CD14-positive monocyte (primary cell): Measurements from ENCODE around the gene LST1. TPM values are rescaled to one million over a fixed set of nuclear protein-coding genes. Genes with fewer than 3 reads are reported as not detected.
A peak's percentile ranks its signal among the peaks of the same experiment; 100 is the strongest.

ENCODE experiments used
- DNase-seq, 3 donors: peaks; one replicate each; pipeline ENCODE4 v3.0.0-alpha.2; 2011 to 2022
- H2AFZ ChIP-seq: 2 replicates; pipeline ENCODE4 v1.6.0; 2012; ENCODE audit warnings: mild to moderate bottlenecking, low read depth, low read length, inconsistent platforms; ENCODE audit not compliant: insufficient read depth, poor library complexity, severe bottlenecking
- H3K27ac ChIP-seq, 2 donors: 1 replicate in 1 of 2; 2 replicates in 1 of 2; pipeline ENCODE4 v1.5.1; 2012 to 2013; ENCODE audit warnings: low read length in 2 of 2, control low read depth in 1 of 2, inconsistent platforms in 1 of 2, low read depth in 1 of 2, mild to moderate bottlenecking in 1 of 2
- H3K27me3 ChIP-seq, 2 donors: one replicate each; pipeline versions ENCODE4 v1.6.0 to v1.6.1; 2011 to 2013; ENCODE audit warnings: low read length in 2 of 2; ENCODE audit not compliant: control insufficient read depth in 2 of 2, insufficient read depth in 2 of 2
- H3K36me3 ChIP-seq, 2 donors: replicated peaks in 1 of 2; 1 replicate in 1 of 2; 2 replicates in 1 of 2; pipeline versions ENCODE4 v1.5.1 to v1.6.1; 2012 to 2013; ENCODE audit warnings: low read length in 2 of 2, control low read depth in 1 of 2, inconsistent platforms in 1 of 2, mild to moderate bottlenecking in 1 of 2; ENCODE audit not compliant: insufficient read depth in 2 of 2, control insufficient read depth in 1 of 2
- H3K4me1 ChIP-seq, 2 donors: 1 replicate in 1 of 2; 2 replicates in 1 of 2; pipeline versions ENCODE4 v1.5.1 to v1.6.1; 2012 to 2013; ENCODE audit warnings: low read length in 2 of 2, control low read depth in 1 of 2, inconsistent platforms in 1 of 2, mild to moderate bottlenecking in 1 of 2, moderate library complexity in 1 of 2; ENCODE audit not compliant: insufficient read depth in 2 of 2, control insufficient read depth in 1 of 2
- H3K4me2 ChIP-seq: replicated peaks from 2 replicates; pipeline ENCODE3; 2012; ENCODE audit warnings: low read length, moderate library complexity, mild to moderate bottlenecking; ENCODE audit not compliant: poor library complexity, severe bottlenecking; ENCODE audit errors: extremely low read depth
- H3K4me3 ChIP-seq, 3 experiments: fragments of 200-600 bp in 1 of 3; sonication (generic) in 1 of 3; replicated peaks in 1 of 3; 1 replicate in 2 of 3; 2 replicates in 1 of 3; pipeline ENCODE4 v1.5.1; 2011 to 2013; ENCODE audit warnings: low read length in 3 of 3, mild to moderate bottlenecking in 3 of 3, control low read depth in 2 of 3, low read depth in 2 of 3, inconsistent platforms in 1 of 3, moderate library complexity in 1 of 3
- H3K79me2 ChIP-seq: 2 replicates; pipeline ENCODE4 v1.6.0; 2012; ENCODE audit warnings: mild to moderate bottlenecking, control low read depth, inconsistent platforms, low read length, moderate library complexity; ENCODE audit not compliant: insufficient read depth
- H3K9ac ChIP-seq: 2 replicates; pipeline ENCODE4 v1.6.0; 2017; ENCODE audit warnings: low read length, mild to moderate bottlenecking; ENCODE audit not compliant: insufficient read depth, poor library complexity, severe bottlenecking
- H3K9me3 ChIP-seq, 2 donors: replicated peaks in 1 of 2; 1 replicate in 1 of 2; 2 replicates in 1 of 2; pipeline versions ENCODE4 v1.5.1 to v1.6.1; 2012 to 2013; ENCODE audit warnings: low read length in 2 of 2, control low read depth in 1 of 2; ENCODE audit not compliant: control insufficient read depth in 1 of 2, insufficient read depth in 1 of 2
- H4K20me1 ChIP-seq: 2 replicates; pipeline ENCODE4 v1.6.0; 2012; ENCODE audit warnings: mild to moderate bottlenecking, low read length, control low read depth, moderate library complexity; ENCODE audit not compliant: insufficient read depth
- H3K27ac Mint-ChIP-seq, 7 donors: one replicate each; pipeline ENCODE4 v1.8.0; 2020; ENCODE audit warnings: mild to moderate bottlenecking in 7 of 7, mixed read lengths in 7 of 7, moderate library complexity in 6 of 7, inconsistent platforms in 2 of 7
- H3K27me3 Mint-ChIP-seq, 3 donors: one replicate each; pipeline ENCODE4 v1.8.0; 2021 to 2022; ENCODE audit warnings: low read depth in 3 of 3, mild to moderate bottlenecking in 3 of 3, mixed read lengths in 3 of 3, moderate library complexity in 3 of 3, inconsistent platforms in 1 of 3
- H3K36me3 Mint-ChIP-seq, 2 donors: one replicate each; pipeline ENCODE4 v1.8.0; 2020; ENCODE audit warnings: mixed read lengths in 2 of 2, inconsistent platforms in 1 of 2, mild to moderate bottlenecking in 1 of 2
- H3K4me1 Mint-ChIP-seq: one replicate; pipeline ENCODE4 v1.8.0; 2020; ENCODE audit warnings: mild to moderate bottlenecking, mixed read lengths
- H3K4me3 Mint-ChIP-seq, 2 donors: one replicate each; pipeline ENCODE4 v1.8.0; 2020; ENCODE audit warnings: mild to moderate bottlenecking in 2 of 2, mixed read lengths in 2 of 2, moderate library complexity in 1 of 2
- H3K9me3 Mint-ChIP-seq, 7 donors: one replicate each; pipeline ENCODE4 v1.8.0; 2020 to 2022; ENCODE audit warnings: mixed read lengths in 7 of 7, mild to moderate bottlenecking in 6 of 7, moderate library complexity in 6 of 7, inconsistent platforms in 2 of 7
- WGBS: methylation state at CpG from one replicate; pipeline ENCODE4 v1.1.5; 2013; ENCODE audit warnings: missing lambda C conversion rate; ENCODE audit not compliant: insufficient coverage; 5-methylcytosine and 5-hydroxymethylcytosine counted together
- intact Hi-C, 2 donors: fragments of 100-400 bp; cut with micrococcal nuclease; formaldehyde crosslinking; loops; one replicate each; pipeline versions ENCODE4 v1.15.0 to v1.15.1; 2023
- polyA plus RNA-seq, 3 donors: library from polyadenylated mRNA; depleted of rRNA in 1 of 3; unstranded in 2 of 3; stranded (reverse) in 1 of 3; fragments of 300-500 nt in 2 of 3; fragments of >200 nt in 1 of 3; fragmentation: Illumina TruSeq in 2 of 3; gene quantifications; 1 replicate in 2 of 3; 2 replicates in 1 of 3; pipeline ENCODE4 v1.2.3, GENCODE V29; 2012 to 2021
- TF ChIP-seq, protein P1 (sequence below): fragments of 200-600 bp; IDR thresholded peaks from one replicate; pipeline ENCODE4 v1.8.0; 2022; ENCODE audit warnings: antibody characterized with exemption, mild to moderate bottlenecking

The LST1 gene
- polyA plus RNA-seq, 3 donors: 1,103 to 1,584 (median 1,202) TPM

DNA sequence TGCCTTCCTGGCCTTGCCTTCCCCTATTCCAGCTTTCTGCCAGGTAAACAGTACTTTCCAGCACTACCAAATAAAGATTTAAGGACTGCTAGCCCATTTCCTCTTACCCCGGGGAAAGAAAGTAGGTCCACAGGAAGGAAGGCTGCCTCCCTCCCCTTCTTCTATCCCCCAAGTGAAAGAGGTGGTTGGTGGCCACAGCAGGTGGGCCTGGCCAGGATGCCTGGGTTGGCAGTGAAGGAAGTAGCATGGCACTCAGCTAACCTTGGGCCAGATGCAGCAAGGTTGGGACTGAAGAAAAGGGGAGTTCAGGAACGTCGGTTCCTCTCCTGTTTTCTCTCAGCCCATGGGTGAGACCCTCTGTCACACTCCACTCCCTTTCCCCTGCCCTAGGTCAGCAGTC is 29.8 kb upstream of the LST1 start:
- peaks cover 25% of the 10 kb centered on the region for H3K79me2 ChIP-seq
- peak overlapping the region in 2 of 7 donors; percentile 14 to 71 for H3K27ac Mint-ChIP-seq

DNA sequence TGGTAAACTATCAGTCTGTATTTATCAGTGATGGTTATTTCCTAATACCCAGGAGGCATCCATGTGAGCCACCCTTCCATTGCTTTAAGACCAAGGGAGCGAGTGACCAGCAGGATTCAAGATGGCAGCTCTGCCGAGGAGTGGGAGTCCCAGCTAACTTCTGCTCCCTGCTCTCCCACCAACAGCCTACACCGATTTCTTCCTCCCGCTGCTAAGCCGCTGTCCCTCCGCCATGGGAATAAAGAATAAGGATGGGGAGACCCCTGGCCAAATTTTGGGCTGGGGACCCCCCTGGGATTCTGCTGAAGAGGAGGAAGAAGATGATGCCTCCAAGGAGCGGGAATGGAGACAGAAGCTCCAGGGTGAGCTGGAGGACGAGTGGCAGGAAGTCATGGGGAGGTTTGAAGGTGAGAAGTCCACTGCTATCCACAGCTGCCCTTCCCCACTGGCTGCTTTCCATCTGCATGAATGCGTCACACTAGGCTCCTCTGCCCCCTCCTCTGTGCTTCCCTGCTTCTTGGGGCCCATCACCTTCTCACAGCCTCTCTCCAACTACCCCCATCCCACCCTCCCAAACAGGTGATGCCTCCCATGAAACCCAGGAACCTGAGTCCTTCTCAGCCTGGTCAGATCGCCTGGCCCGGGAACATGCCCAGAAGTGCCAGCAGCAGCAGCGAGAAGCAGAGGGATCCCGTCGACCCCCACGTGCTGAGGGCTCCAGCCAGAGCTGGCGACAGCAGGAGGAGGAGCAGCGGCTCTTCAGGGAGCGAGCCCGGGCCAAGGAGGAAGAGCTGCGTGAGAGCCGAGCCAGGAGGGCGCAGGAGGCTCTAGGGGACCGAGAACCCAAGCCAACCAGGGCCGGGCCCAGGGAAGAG is 28.4 kb upstream of the LST1 start:
- TF ChIP-seq, protein P1, sequence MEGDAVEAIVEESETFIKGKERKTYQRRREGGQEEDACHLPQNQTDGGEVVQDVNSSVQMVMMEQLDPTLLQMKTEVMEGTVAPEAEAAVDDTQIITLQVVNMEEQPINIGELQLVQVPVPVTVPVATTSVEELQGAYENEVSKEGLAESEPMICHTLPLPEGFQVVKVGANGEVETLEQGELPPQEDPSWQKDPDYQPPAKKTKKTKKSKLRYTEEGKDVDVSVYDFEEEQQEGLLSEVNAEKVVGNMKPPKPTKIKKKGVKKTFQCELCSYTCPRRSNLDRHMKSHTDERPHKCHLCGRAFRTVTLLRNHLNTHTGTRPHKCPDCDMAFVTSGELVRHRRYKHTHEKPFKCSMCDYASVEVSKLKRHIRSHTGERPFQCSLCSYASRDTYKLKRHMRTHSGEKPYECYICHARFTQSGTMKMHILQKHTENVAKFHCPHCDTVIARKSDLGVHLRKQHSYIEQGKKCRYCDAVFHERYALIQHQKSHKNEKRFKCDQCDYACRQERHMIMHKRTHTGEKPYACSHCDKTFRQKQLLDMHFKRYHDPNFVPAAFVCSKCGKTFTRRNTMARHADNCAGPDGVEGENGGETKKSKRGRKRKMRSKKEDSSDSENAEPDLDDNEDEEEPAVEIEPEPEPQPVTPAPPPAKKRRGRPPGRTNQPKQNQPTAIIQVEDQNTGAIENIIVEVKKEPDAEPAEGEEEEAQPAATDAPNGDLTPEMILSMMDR: no peak
- peak in 2 of 3 donors; percentile 29 to 49 for DNase-seq
- WGBS: 23% methylated on average over 17 of the region's 24 CpGs
- H3K27ac Mint-ChIP-seq: peak overlapping the region; percentile 91 to 98 (median 94)
- H3K4me3 Mint-ChIP-seq: peak overlapping the region; percentile 79 to 81
- H3K9me3 Mint-ChIP-seq: no peaks in the 10 kb centered on the region
- no peaks in the 10 kb centered on the region for H4K20me1 ChIP-seq
- H3K4me2 ChIP-seq: peak overlapping the region; percentile 78
- no peaks in the 10 kb centered on the region for H3K9me3 ChIP-seq
- peaks cover 20% of the 10 kb centered on the region for H3K79me2 ChIP-seq
- H3K4me1 Mint-ChIP-seq: peaks cover 72% of the 10 kb centered on the region
- peaks cover 15 to 31% of the 10 kb centered on the region in 2 donors for H3K36me3 Mint-ChIP-seq
- peaks cover 0 to 2% (median 0%) of the 10 kb centered on the region in 3 donors for H3K27me3 Mint-ChIP-seq
- peak overlapping the region in 2 of 3 experiments; percentile 12 to 66 for H3K4me3 ChIP-seq
- no peaks in the 10 kb centered on the region for H3K27me3 ChIP-seq
- intact Hi-C loops: loop anchor here in 1 of 2 donors (2.0 kb wide), 1 partner anchor 29 kb away; the partner anchor contains the start of gene LST1
- H3K9ac ChIP-seq: peak overlapping the region; percentile 75
- peaks cover 76% of the 10 kb centered on the region in 2 donors for H3K4me1 ChIP-seq
- H3K36me3 ChIP-seq: no peaks in the 10 kb centered on the region
- peak overlapping the region; percentile 96 to 98 for H3K27ac ChIP-seq
- peak overlapping the region; percentile 29 for H2AFZ ChIP-seq

More for the DNA sequence above, 29.8 kb upstream of the LST1 start:
- H3K9me3 Mint-ChIP-seq: no peaks in the 10 kb centered on the region
- TF ChIP-seq, protein P1: no peak
- intact Hi-C loops: no loop called here
- no peak overlapping the region for H3K27ac ChIP-seq
- H4K20me1 ChIP-seq: no peaks in the 10 kb centered on the region
- no peaks in the 10 kb centered on the region for H3K9me3 ChIP-seq
- WGBS: no CpG with 5 or more reads among the region's 3 CpGs
- H3K36me3 ChIP-seq: no peaks in the 10 kb centered on the region
- peaks cover 0 to 2% (median 0%) of the 10 kb centered on the region in 3 donors for H3K27me3 Mint-ChIP-seq
- H2AFZ ChIP-seq: no peak overlapping the region
- no peak overlapping the region for H3K4me3 ChIP-seq
- H3K9ac ChIP-seq: no peak overlapping the region
- H3K36me3 Mint-ChIP-seq: peaks cover 12 to 28% of the 10 kb centered on the region in 2 donors
- H3K4me1 Mint-ChIP-seq: peaks cover 70% of the 10 kb centered on the region
- DNase-seq: no peak
- H3K27me3 ChIP-seq: no peaks in the 10 kb centered on the region
- H3K4me2 ChIP-seq: no peak overlapping the region
- H3K4me3 Mint-ChIP-seq: no peak overlapping the region
- peaks cover 67 to 70% of the 10 kb centered on the region in 2 donors for H3K4me1 ChIP-seq
